GM18520 (cell line): ENCODE results near the gene CSE1L.
"Not testable (repeated sequence)": the region's sequence is repeated elsewhere in the genome, so short reads cannot be mapped to it uniquely, and the experiment has no call there.

Experiments
- ATAC-seq: cut with Tn5 transposase; IDR thresholded peaks from one replicate; pipeline ENCODE4 v1.9.1; 2021; ENCODE audit not compliant: unreplicated experiment

CSE1L gene

GRCh38 chr20:49046087-49046900, at the start of gene CSE1L:
TSS of gene CSE1L (plus strand) at chr20:49046312. CDS start at chr20:49058464, 12,152 bp downstream.
- ATAC-seq, result peak; percentile 85

- ATAC-seq, result no peak
Measured at GRCh38 chr20:48999890-49000870, 45.9 kb upstream of the CSE1L start.

GRCh38 chr20:49001741-49002140, 44.4 kb upstream of the CSE1L start:
- no peak for ATAC-seq

GRCh38 chr20:49006446-49006980, 39.6 kb upstream of the CSE1L start:
- ATAC-seq, result no peak

GRCh38 chr20:49009899-49010631, 36.0 kb upstream of the CSE1L start:
- no peak for ATAC-seq

- ATAC-seq, result no peak
Measured at GRCh38 chr20:49024220-49024619, 21.9 kb upstream of the CSE1L start.

- not testable (repeated sequence) for ATAC-seq
Measured at GRCh38 chr20:49028177-49028576, 17.9 kb upstream of the CSE1L start.

- ATAC-seq, result no peak
Measured at GRCh38 chr20:49028684-49029083, 17.4 kb upstream of the CSE1L start.

- no peak for ATAC-seq
Measured at GRCh38 chr20:49029203-49029602, 16.9 kb upstream of the CSE1L start.

GRCh38 chr20:49030954-49031619, 15.0 kb upstream of the CSE1L start:
- no peak for ATAC-seq

- ATAC-seq, result no peak
Measured at GRCh38 chr20:49032455-49032854, 13.7 kb upstream of the CSE1L start.

- no peak for ATAC-seq
Measured at GRCh38 chr20:49034070-49034732, 11.9 kb upstream of the CSE1L start.

GRCh38 chr20:49037962-49038387, 8.1 kb upstream of the CSE1L start:
- no peak for ATAC-seq

GRCh38 chr20:49039854-49040253, 6.3 kb upstream of the CSE1L start:
- no peak for ATAC-seq

- no peak for ATAC-seq
Measured at GRCh38 chr20:49043000-49043399, 3.1 kb upstream of the CSE1L start.

GRCh38 chr20:49045440-49046086, 549 bp upstream of the CSE1L start:
- no peak for ATAC-seq

- no peak for ATAC-seq
Measured at GRCh38 chr20:49052334-49052733, 6.2 kb downstream of the CSE1L start.

- ATAC-seq, result no peak
Measured at GRCh38 chr20:49054056-49054643, 8.0 kb downstream of the CSE1L start.

- ATAC-seq, result no peak
Measured at GRCh38 chr20:49063279-49063678, 17.2 kb downstream of the CSE1L start.
